Nephron progenitor cell (in vitro differentiated cells): ENCODE data around the gene NUS1.
"Not testable (repeated sequence)": the region's sequence is repeated elsewhere in the genome, so short reads cannot be mapped to it uniquely, and the experiment has no call there.

Source experiments
- DNase-seq: peaks from one replicate; pipeline ENCODE4 v3.0.0; 2021
- H3K27ac Mint-ChIP-seq: 2 replicates; pipeline ENCODE4 v1.8.0; 2021; ENCODE audit warnings: mild to moderate bottlenecking, moderate library complexity, mixed read lengths
- H3K27me3 Mint-ChIP-seq: 2 replicates; pipeline ENCODE4 v1.8.0; 2021; ENCODE audit warnings: mild to moderate bottlenecking, low read depth, mixed read lengths; ENCODE audit not compliant: poor library complexity
- H3K36me3 Mint-ChIP-seq: 2 replicates; pipeline ENCODE4 v1.8.0; 2021; ENCODE audit warnings: low read depth, mixed read lengths
- H3K4me1 Mint-ChIP-seq: 2 replicates; pipeline ENCODE4 v1.8.0; 2021; ENCODE audit warnings: mixed read lengths
- H3K4me3 Mint-ChIP-seq: 2 replicates; pipeline ENCODE4 v1.8.0; 2021; ENCODE audit warnings: mild to moderate bottlenecking, moderate library complexity, mixed read lengths
- H3K9me3 Mint-ChIP-seq: 2 replicates; pipeline ENCODE4 v1.8.0; 2021; ENCODE audit warnings: mild to moderate bottlenecking, moderate library complexity, mixed read lengths
- CTCF ChIP-seq: fragments of 200-600 bp; sonication (generic); IDR thresholded peaks from 2 replicates; pipeline ENCODE4 v1.5.0; 2021; ENCODE audit warnings: antibody characterized with exemption

NUS1 gene

GRCh38 chr6:117687021-117687648 lies 11.9 kb downstream of the NUS1 start:
- H3K4me3 Mint-ChIP-seq, result no peak overlapping the region
- no peak for TF ChIP-seq CTCF
- H3K9me3 Mint-ChIP-seq, result peaks cover 18% of the 10 kb centered on the region
- H3K27me3 Mint-ChIP-seq, result no peaks in the 10 kb centered on the region
- no peaks in the 10 kb centered on the region for H3K4me1 Mint-ChIP-seq
- peaks cover 66% of the 10 kb centered on the region for H3K36me3 Mint-ChIP-seq
- H3K27ac Mint-ChIP-seq, result no peak overlapping the region
- no peak for DNase-seq

- not testable (repeated sequence) for DNase-seq, H3K4me3 Mint-ChIP-seq, H3K27ac Mint-ChIP-seq, H3K4me1 Mint-ChIP-seq, H3K27me3 Mint-ChIP-seq
- peaks cover 18% of the 10 kb centered on the region for H3K9me3 Mint-ChIP-seq
- peaks cover 67% of the 10 kb centered on the region for H3K36me3 Mint-ChIP-seq
These were observed 14.3 kb downstream of the NUS1 start for GRCh38 chr6:117689584-117689983.

GRCh38 chr6:117706504-117706903 lies 31.2 kb downstream of the NUS1 start:
- Mint-ChIP-seq H3K4me1 (no peaks in the 10 kb centered on the region), H3K36me3 (peaks cover 26% of the 10 kb centered on the region), H3K9me3 (no peaks in the 10 kb centered on the region), H3K27ac (no peak overlapping the region), H3K27me3 (no peaks in the 10 kb centered on the region), H3K4me3 (no peak overlapping the region)
- TF ChIP-seq CTCF, result no peak
- no peak for DNase-seq

- not testable (repeated sequence) for H3K4me3 Mint-ChIP-seq, DNase-seq, H3K27me3 Mint-ChIP-seq, H3K4me1 Mint-ChIP-seq, H3K27ac Mint-ChIP-seq, H3K9me3 Mint-ChIP-seq
- peaks cover 24% of the 10 kb centered on the region for H3K36me3 Mint-ChIP-seq
These were observed 31.8 kb downstream of the NUS1 start for GRCh38 chr6:117706936-117707509.

GRCh38 chr6:117711369-117711768 lies 36.1 kb downstream of the NUS1 start:
- Mint-ChIP-seq H3K27ac (no peak overlapping the region), H3K4me3 (no peak overlapping the region), H3K36me3 (peaks cover 22% of the 10 kb centered on the region), H3K4me1 (no peaks in the 10 kb centered on the region), H3K27me3 (peaks cover 2% of the 10 kb centered on the region), H3K9me3 (no peaks in the 10 kb centered on the region)
- no peak for DNase-seq
- no peak for TF ChIP-seq CTCF

GRCh38 chr6:117718895-117719294 lies 43.6 kb downstream of the NUS1 start:
- no peak for TF ChIP-seq CTCF
- peaks cover 29% of the 10 kb centered on the region for H3K9me3 Mint-ChIP-seq
- H3K36me3 Mint-ChIP-seq, result peaks cover 10% of the 10 kb centered on the region
- no peak for DNase-seq
- H3K27me3 Mint-ChIP-seq, result no peaks in the 10 kb centered on the region
- H3K4me3 Mint-ChIP-seq, result no peak overlapping the region
- no peak overlapping the region for H3K27ac Mint-ChIP-seq
- no peaks in the 10 kb centered on the region for H3K4me1 Mint-ChIP-seq

- not testable (repeated sequence) for DNase-seq, H3K4me1 Mint-ChIP-seq, H3K4me3 Mint-ChIP-seq, H3K27ac Mint-ChIP-seq, H3K27me3 Mint-ChIP-seq
- Mint-ChIP-seq H3K36me3 (peaks cover 10% of the 10 kb centered on the region), H3K9me3 (peaks cover 30% of the 10 kb centered on the region)
These were observed 46.3 kb downstream of the NUS1 start for GRCh38 chr6:117721520-117721919.
